Brain microvascular endothelial cell (primary cell): Measurements from ENCODE around the gene ZIM2.
A peak's percentile ranks its signal among the peaks of the same experiment; 100 is the strongest.

ENCODE experiments used
- DNase-seq: peaks from one replicate; pipeline ENCODE4 v3.0.0-alpha.2; 2020
- H3K27ac ChIP-seq: fragments of 250-450 bp; sonication (Bioruptor Pico); 2 replicates; pipeline ENCODE4 v1.5.1; 2020; ENCODE audit warnings: mild to moderate bottlenecking, moderate library complexity
- H3K27me3 ChIP-seq: fragments of 250-450 bp; sonication (Bioruptor Pico); replicated peaks from 2 replicates; pipeline ENCODE4 v1.5.1; 2020; ENCODE audit warnings: mild to moderate bottlenecking
- H3K36me3 ChIP-seq: fragments of 250-450 bp; sonication (Bioruptor Pico); replicated peaks from 2 replicates; pipeline ENCODE4 v1.5.1; 2020; ENCODE audit warnings: mild to moderate bottlenecking
- H3K4me3 ChIP-seq: 2 replicates; pipeline ENCODE4 v1.5.1; 2011; ENCODE audit warnings: low read depth, mild to moderate bottlenecking, control low read depth, low read length, moderate library complexity
- in situ Hi-C: cut with HindIII; loops from 2 replicates; pipeline ENCODE4 v1.10.0; 2017; ENCODE audit warnings: low sequenced_read_pairs, low pct_ligation_motif_present
- TF ChIP-seq, protein P1 (sequence below): IDR thresholded peaks from 2 replicates; pipeline ENCODE4 v1.5.1; 2011; ENCODE audit warnings: low read depth, mild to moderate bottlenecking, moderate library complexity, low read length, control low read depth, inconsistent platforms; ENCODE audit errors: missing control alignments

ZIM2 gene

DNA sequence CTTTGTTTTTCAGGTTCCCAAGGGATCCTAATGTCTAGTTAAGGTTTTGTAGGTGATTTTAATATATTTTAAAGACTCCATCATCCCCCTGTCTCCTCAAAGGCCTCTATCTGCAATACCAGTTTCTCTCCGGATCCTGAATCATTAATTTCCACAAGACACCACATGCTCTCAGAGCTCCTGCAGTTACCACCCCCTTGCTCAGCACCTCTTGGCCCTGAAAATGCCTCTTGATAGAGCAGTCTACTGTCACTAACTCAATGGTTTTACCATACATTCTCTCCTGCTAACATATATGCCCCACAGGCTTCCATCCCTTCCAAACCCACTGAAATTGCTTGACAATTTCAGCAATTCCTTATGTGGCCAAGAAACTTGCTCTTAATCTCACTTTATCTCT is 1.9 kb upstream of the ZIM2 start:
- no peak overlapping the region for H3K4me3 ChIP-seq
- DNase-seq: no peak
- TF ChIP-seq, protein P1, sequence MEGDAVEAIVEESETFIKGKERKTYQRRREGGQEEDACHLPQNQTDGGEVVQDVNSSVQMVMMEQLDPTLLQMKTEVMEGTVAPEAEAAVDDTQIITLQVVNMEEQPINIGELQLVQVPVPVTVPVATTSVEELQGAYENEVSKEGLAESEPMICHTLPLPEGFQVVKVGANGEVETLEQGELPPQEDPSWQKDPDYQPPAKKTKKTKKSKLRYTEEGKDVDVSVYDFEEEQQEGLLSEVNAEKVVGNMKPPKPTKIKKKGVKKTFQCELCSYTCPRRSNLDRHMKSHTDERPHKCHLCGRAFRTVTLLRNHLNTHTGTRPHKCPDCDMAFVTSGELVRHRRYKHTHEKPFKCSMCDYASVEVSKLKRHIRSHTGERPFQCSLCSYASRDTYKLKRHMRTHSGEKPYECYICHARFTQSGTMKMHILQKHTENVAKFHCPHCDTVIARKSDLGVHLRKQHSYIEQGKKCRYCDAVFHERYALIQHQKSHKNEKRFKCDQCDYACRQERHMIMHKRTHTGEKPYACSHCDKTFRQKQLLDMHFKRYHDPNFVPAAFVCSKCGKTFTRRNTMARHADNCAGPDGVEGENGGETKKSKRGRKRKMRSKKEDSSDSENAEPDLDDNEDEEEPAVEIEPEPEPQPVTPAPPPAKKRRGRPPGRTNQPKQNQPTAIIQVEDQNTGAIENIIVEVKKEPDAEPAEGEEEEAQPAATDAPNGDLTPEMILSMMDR: no peak
- no peaks in the 10 kb centered on the region for H3K27me3 ChIP-seq
- in situ Hi-C loops: no loop called here
- no peaks in the 10 kb centered on the region for H3K36me3 ChIP-seq
- no peak overlapping the region for H3K27ac ChIP-seq

DNA sequence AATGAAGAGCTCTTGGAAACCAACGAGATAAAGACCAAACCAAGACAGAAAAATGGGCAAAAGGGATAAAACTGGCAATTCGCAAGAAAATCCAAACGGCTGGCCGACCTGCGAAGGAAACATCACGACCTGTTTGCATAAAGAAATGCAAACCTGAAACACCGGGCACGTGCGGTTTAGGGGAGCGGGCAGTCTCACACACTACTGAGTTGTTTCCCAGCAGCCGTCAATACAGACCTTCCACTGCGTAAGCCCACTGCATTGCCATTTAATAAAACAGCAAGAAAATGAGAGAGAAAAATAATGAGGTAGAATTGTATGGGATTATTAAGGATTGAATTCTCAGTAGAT is 642 bp upstream of the ZIM2 start:
- Histone ChIP-seq H3K4me3 (no peak overlapping the region), H3K27me3 (no peaks in the 10 kb centered on the region), H3K36me3 (no peaks in the 10 kb centered on the region), H3K27ac (no peak overlapping the region)
- in situ Hi-C loops: no loop called here
- DNase-seq: no peak
- TF ChIP-seq, protein P1: no peak

DNA sequence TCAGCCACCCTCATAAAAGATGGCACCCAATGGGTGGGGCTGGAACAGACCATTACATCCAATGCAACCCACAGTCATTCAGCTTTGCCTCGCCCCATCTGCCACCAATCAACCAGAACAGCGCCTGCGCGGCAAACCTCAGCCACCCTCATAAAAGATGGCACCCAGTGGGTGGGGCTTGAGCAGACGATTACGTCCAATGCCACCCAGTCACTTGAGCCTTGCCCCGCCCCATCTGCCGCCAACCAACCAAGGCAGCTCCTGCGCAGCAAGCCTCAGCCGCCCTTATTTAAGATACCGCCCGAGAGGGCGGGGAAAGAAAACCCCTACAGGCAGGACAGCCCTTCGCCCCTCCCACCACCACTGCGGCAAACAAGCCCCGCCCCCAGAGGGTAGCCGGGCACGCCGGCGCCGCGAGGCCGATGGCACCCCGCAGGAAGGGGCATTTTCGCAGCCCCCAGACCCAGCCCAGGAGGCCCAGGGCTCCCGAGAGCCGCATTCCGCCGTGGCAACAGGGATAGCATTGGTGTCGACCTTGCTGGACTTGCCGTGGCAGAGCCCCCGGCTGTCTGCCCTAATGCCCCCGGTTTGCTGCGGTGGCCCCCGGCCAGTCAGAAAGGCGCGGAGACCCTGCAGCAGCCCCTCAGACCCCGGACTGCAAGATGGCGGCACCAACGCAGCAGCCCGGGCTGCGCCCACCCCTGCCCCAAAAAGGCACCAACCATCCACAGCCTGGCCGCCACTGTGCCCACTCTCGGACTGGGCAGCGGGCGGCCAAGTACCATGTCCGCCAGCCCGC is 675 bp downstream of the ZIM2 start:
- in situ Hi-C loops: no loop called here
- Histone ChIP-seq H3K27ac (no peak overlapping the region), H3K36me3 (no peaks in the 10 kb centered on the region), H3K27me3 (no peaks in the 10 kb centered on the region), H3K4me3 (no peak overlapping the region)
- peak; percentile 72 for DNase-seq
- TF ChIP-seq, protein P1: no peak

DNA sequence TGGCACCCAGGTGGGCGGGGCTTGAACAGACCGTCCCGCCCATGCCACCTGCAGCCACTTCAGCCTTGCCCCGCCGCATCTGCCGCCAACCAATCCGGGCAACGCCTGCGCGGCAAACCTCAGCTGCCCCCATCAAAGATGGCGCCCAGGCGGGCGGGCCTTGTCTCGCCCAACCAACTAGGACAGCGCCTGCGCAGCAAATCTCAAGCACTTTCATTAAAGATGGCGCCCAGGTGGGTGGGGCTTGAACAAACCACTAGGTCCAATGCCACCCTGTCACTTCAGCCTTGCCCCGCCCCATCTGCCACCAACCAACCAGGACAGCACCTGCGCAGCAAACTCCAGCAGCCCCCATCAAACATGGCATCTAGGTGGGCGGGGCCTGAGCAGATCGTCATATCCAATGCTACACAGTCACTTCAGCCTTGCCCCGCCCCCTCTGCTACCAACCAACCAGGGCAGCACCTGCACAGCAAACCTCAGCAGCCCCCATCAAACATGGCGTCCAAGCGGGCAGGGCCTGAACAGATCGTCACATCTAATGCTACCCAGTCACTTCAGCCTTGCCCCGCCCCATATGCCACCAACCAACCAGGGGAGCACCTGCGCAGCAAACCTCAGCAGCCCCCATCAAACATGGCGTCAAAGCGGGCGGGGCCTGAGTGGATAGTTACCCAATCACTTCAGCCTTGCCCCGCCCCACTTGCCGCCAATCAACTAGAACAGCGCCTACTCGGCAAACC is 1.4 kb downstream of the ZIM2 start:
- DNase-seq: peak; percentile 77
- no peak overlapping the region for H3K27ac ChIP-seq
- TF ChIP-seq, protein P1: no peak
- in situ Hi-C loops: no loop called here
- no peak overlapping the region for H3K4me3 ChIP-seq
- H3K27me3 ChIP-seq: no peaks in the 10 kb centered on the region
- H3K36me3 ChIP-seq: no peaks in the 10 kb centered on the region

DNA sequence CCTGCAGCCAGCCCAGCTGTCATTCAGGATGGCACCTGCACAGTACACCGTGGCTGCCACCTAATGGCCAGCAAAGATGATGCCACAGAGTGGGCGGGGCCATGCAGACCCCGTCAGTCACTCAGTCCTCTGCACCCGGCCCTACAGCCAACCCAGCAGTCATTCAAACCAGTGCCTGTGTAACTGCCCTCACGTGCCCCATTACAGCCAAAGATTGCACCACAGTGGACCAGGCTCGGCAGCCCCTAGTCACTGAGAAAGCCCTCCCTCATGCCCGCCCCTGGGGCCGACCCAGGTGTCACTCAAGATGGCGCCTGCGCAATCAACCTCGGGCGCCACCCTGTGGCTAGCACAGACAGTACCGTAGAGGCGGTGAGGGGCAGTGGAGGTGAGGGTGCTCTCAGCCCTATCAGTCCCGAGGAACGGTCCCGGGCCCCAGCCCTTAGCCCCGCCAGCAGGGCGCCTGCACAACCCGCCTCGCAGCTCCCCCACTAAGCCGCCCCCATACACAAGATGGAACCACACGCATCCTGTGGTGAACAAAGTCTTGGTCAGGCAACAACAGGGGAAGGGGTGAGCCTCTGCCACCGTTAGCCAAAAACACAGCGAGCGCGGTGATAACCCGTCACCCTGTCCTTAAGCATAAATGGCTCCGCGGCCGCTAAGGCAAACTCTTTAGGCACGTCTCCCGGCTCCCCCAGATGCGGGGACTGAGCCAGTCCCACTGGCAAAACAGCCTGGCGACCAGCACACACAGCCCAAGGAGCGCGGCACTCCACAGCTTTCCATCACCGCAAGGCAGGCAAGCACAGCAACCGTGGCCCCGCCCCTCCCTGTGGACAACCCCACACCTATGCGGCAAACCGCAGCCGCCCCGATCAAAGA is 2.3 kb downstream of the ZIM2 start:
- Histone ChIP-seq H3K4me3 (no peak overlapping the region), H3K36me3 (no peaks in the 10 kb centered on the region), H3K27ac (no peak overlapping the region), H3K27me3 (no peaks in the 10 kb centered on the region)
- peak; percentile 18 for DNase-seq
- in situ Hi-C loops: no loop called here
- TF ChIP-seq, protein P1: no peak
